HG03442 (cell line): ENCODE measurements around the gene PRKAG2.
"Not testable (repeated sequence)": the region's sequence is repeated elsewhere in the genome, so short reads cannot be mapped to it uniquely, and the experiment has no call there.

ENCODE experiments used
- ATAC-seq: cut with Tn5 transposase; IDR thresholded peaks from one replicate; pipeline ENCODE4 v1.9.1; 2021; ENCODE audit warnings: mild to moderate bottlenecking, moderate library complexity; ENCODE audit not compliant: unreplicated experiment

The PRKAG2 gene

GRCh38 chr7:151755131-151755801 lies 121.6 kb downstream of the PRKAG2 start:
- ATAC-seq, result no peak

GRCh38 chr7:151754688-151755130 lies 122.2 kb downstream of the PRKAG2 start:
- no peak for ATAC-seq

- ATAC-seq, result peak; percentile 45
Observed at GRCh38 chr7:151754142-151754590, 122.7 kb downstream of the PRKAG2 start.

GRCh38 chr7:151752816-151753595 lies 123.9 kb downstream of the PRKAG2 start:
- no peak for ATAC-seq

GRCh38 chr7:151752037-151752436 lies 124.9 kb downstream of the PRKAG2 start:
- no peak for ATAC-seq

- ATAC-seq, result no peak
Observed at GRCh38 chr7:151748733-151749132, 128.2 kb downstream of the PRKAG2 start.

GRCh38 chr7:151748021-151748420 lies 128.9 kb downstream of the PRKAG2 start:
- not testable (repeated sequence) for ATAC-seq

GRCh38 chr7:151745706-151746105 lies 131.2 kb downstream of the PRKAG2 start:
- no peak for ATAC-seq

GRCh38 chr7:151744656-151745638 lies 132.0 kb downstream of the PRKAG2 start:
- no peak for ATAC-seq

GRCh38 chr7:151744051-151744580 lies 132.8 kb downstream of the PRKAG2 start:
- ATAC-seq, result no peak

- ATAC-seq, result no peak
Observed at GRCh38 chr7:151743481-151743983, 133.4 kb downstream of the PRKAG2 start.

- no peak for ATAC-seq
Observed at GRCh38 chr7:151742713-151743480, 134.0 kb downstream of the PRKAG2 start.

- ATAC-seq, result no peak
Observed at GRCh38 chr7:151741585-151741984, 135.3 kb downstream of the PRKAG2 start.

GRCh38 chr7:151740081-151740851 lies 136.6 kb downstream of the PRKAG2 start:
- no peak for ATAC-seq

GRCh38 chr7:151738925-151739324 lies 138.0 kb downstream of the PRKAG2 start:
- ATAC-seq, result no peak

GRCh38 chr7:151736403-151736909 lies 140.5 kb downstream of the PRKAG2 start:
- ATAC-seq, result no peak

- ATAC-seq, result no peak
Observed at GRCh38 chr7:151735851-151736402, 141.0 kb downstream of the PRKAG2 start.

GRCh38 chr7:151735186-151735850 lies 141.6 kb downstream of the PRKAG2 start:
- ATAC-seq, result no peak
